Subcutaneous adipose tissue (tissue), 4 donors: ENCODE measurements around the gene VAV2. TPM values are rescaled to one million over a fixed set of nuclear protein-coding genes. Genes with fewer than 3 reads are reported as not detected.

Experiments
- total RNA-seq, 4 donors: library from RNA; depleted of rRNA; stranded (reverse); fragments of >200 nt; gene quantifications; one replicate each; pipeline ENCODE4 v1.1.0, GENCODE V29; 2016
- TF ChIP-seq, protein P1 (sequence below): fragments of 450-650 bp; IDR thresholded peaks from one replicate; pipeline ENCODE4 v1.5.1; 2016; ENCODE audit warnings: low read depth, mild to moderate bottlenecking, control low read depth, antibody characterized with exemption, moderate library complexity

The VAV2 gene
- total RNA-seq, 4 donors from 2014 or later: 3.6 to 6.8 (median 4.8) TPM

DNA sequence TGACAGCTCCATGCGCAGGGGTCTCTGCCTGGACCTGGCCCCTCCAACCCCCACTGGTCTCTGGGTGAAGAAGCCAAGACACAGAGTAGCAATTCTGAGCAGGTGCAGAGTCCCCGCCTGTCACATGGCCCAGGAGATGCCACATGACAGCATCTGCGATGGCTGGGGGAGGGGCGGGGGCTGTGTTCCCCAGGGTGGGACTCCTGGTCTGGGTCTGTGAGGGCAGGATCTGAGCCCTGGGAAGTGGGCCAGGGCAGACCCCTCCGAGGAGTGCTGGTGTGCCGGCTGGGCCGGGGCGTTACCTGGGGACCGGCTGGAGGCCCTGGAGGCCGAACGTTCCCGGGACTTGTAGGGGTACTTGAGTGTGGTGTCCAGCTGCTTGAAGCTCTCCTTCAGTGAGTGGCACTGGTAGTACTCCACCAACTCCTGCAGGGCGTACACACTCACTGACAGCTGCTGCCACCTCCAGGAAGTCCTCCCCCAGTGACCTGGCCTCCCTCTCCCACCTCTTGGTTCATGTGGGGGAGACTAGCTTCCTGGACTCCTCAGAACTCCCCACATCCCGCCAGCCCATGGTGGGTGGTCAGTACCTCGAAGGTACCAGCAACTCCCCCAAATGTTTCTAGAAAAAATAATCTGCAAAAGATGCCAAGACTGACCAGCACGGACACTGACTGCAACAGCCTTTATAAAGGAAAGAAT is 221.9 kb downstream of the VAV2 start:
- TF ChIP-seq, protein P1, sequence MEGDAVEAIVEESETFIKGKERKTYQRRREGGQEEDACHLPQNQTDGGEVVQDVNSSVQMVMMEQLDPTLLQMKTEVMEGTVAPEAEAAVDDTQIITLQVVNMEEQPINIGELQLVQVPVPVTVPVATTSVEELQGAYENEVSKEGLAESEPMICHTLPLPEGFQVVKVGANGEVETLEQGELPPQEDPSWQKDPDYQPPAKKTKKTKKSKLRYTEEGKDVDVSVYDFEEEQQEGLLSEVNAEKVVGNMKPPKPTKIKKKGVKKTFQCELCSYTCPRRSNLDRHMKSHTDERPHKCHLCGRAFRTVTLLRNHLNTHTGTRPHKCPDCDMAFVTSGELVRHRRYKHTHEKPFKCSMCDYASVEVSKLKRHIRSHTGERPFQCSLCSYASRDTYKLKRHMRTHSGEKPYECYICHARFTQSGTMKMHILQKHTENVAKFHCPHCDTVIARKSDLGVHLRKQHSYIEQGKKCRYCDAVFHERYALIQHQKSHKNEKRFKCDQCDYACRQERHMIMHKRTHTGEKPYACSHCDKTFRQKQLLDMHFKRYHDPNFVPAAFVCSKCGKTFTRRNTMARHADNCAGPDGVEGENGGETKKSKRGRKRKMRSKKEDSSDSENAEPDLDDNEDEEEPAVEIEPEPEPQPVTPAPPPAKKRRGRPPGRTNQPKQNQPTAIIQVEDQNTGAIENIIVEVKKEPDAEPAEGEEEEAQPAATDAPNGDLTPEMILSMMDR: no peak

DNA sequence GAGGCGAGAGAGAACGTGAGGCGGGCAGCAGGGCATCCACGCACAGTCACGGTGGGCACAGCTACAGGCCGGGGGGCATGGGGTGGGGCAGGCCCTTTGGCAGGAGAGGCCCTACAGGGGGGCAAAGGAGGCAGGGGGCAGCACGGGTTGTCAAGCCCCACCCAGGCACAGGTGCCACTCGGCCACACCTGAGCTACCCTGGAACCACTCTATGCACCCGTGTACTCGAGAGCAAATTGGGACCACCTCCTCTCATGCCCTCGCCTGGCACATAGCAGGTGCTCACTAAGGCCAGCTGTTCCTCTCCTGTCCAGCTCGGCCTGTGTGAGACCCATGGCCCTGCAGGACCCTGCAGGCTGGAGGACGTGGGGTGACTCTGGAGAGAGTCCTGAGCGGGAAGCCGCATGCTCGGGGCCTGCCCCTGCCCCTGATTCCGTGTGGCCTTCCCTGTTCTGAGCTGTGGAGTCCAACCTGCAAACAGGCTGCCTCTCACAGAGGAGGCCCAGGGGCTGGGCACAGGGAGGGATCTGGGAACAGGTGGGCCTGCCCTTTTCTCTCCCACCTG is 222.5 kb downstream of the VAV2 start:
- TF ChIP-seq, protein P1: no peak

DNA sequence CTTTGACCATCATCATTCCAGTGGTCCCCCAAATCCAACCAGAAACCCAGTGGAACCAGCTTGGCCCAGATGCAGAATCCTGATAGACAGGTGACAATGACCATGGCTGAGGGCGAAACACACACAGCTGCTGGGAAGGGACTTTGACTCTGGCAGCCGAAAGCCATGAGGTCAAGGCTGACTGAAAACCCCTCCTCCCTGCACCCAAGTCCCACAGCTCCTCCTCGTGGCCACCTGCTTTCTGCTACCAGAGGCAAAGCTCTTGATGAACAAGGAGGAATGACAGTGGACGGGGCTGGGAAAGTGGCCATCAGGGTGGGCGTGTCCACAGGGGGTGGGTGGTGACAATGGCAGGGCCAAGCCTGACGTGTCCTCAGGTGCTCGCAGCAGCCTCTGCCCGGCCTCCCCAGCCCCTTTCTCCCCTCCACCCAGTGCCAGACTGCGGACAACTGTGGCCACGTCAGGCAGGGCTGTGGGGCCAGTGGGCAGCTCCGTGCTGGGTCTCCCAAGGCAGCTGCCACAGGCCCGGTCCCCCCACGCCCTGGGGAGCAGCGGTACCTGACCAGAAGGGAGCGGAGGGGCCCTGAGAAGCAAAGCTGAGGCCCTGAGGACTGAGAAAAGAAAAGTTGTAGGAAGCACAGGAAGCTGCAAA is 223.1 kb downstream of the VAV2 start:
- TF ChIP-seq, protein P1: no peak

DNA sequence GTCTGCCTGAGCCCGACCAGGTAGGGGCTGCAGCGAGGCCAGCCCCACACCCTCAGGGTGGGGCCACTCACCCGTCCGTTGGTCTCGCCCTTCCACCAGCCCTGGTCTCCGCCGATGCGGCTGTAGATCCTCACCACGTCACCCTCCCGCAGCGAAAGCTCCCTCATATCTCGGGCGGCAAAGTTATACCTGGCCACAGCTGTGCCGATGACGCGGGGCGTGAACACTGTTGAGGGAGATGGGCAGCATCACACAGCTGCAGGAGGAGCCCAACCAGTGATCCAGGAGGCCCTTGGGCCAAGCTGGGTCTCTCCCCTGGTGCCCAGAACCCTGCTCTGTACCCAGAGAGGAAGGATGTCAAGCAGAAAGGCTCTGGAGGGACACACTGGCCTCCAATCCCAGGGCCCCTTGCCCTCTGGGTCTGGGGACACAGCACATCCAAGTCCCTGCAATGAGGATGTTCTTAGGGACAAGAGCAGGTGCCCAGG is 223.7 kb downstream of the VAV2 start:
- TF ChIP-seq, protein P1: no peak

DNA sequence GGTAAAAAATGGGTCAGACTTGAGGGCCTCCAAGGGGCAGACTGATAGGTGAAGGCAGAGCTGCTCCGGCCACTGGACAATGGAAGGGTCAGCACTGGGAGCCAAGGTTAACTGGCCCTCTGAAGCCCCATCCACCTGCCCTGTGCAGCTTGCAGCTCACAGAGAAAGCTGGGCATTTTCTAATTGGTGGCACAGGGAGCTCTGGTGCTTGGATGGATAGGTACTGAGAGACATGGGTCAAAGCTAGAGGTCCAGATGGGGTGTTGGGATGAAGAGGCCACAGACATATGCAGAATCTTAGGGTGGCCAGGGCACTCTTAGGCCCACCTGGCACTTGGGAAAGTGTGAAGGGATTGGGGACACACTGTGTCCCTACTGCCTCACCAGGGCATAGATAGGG is 224.5 kb downstream of the VAV2 start:
- TF ChIP-seq, protein P1: no peak

DNA sequence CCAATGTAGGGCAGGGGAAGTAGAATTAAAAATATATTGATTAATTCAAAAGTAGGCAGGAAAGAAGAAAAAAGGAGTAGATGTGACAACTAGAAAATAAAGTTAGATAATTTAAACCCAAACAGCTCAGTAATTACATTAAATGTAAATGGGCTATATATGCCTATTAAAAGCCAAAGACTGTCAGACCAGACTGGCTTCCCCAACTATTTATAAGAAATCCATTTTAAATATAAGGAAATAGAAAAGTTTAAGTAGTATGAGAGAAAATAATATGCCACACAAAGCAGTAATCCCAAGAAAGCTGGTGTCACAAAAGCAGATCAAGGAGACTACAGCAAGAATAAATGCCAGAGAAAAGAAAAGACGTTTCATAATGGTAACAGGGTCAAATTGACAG is 225.1 kb downstream of the VAV2 start:
- TF ChIP-seq, protein P1: no peak
